Activated CD4-positive, alpha-beta T cell treated with anti-CD3 and anti-CD28 coated beads, Interleukin-2, amount 50 U/mL, for 24 hours (primary cell): ENCODE measurements around the gene ACTR2.
"Not testable (repeated sequence)": the region's sequence is repeated elsewhere in the genome, so short reads cannot be mapped to it uniquely, and the experiment has no call there.

Experiments used
- DNase-seq, 2 donors: peaks; one replicate each; pipeline ENCODE4 v3.0.0-alpha.2; 2020; ENCODE audit warnings: low read depth in 1 of 2, low spot score in 1 of 2

The ACTR2 gene

GRCh38 chr2:65228263-65228750, 676 bp downstream of the ACTR2 start:
- DNase-seq, result peak in 1 of 2 donors; percentile 17

GRCh38 chr2:65231121-65231520, 3.5 kb downstream of the ACTR2 start:
- DNase-seq, result no peak

GRCh38 chr2:65231892-65232477, 4.4 kb downstream of the ACTR2 start:
- no peak for DNase-seq

GRCh38 chr2:65232636-65233035, 5.0 kb downstream of the ACTR2 start:
- DNase-seq, result no peak

GRCh38 chr2:65240657-65241056, 13.0 kb downstream of the ACTR2 start:
- no peak for DNase-seq

- not testable (repeated sequence) for DNase-seq
Measured at GRCh38 chr2:65244452-65244851, 16.8 kb downstream of the ACTR2 start.

- no peak for DNase-seq
Measured at GRCh38 chr2:65252640-65253039, 25.0 kb downstream of the ACTR2 start.

GRCh38 chr2:65255356-65255755, 27.7 kb downstream of the ACTR2 start:
- DNase-seq, result no peak

- no peak for DNase-seq
Measured at GRCh38 chr2:65256054-65256453, 28.4 kb downstream of the ACTR2 start.

- DNase-seq, result not testable (repeated sequence)
Measured at GRCh38 chr2:65257866-65258265, 30.2 kb downstream of the ACTR2 start.

GRCh38 chr2:65261676-65262075, 34.0 kb downstream of the ACTR2 start:
- no peak for DNase-seq

- no peak for DNase-seq
Measured at GRCh38 chr2:65263262-65263661, 35.6 kb downstream of the ACTR2 start.

GRCh38 chr2:65263986-65264385, 36.4 kb downstream of the ACTR2 start:
- no peak for DNase-seq

- DNase-seq, result peak in 1 of 2 donors; percentile 29
Measured at GRCh38 chr2:65264821-65265670, 37.4 kb downstream of the ACTR2 start.

- no peak for DNase-seq
Measured at GRCh38 chr2:65265671-65266045, 38.0 kb downstream of the ACTR2 start.

GRCh38 chr2:65267008-65267407, 39.4 kb downstream of the ACTR2 start:
- DNase-seq, result no peak

- DNase-seq, result no peak
Measured at GRCh38 chr2:65268957-65269356, 41.3 kb downstream of the ACTR2 start.

- DNase-seq, result no peak
Measured at GRCh38 chr2:65273344-65273743, 45.7 kb downstream of the ACTR2 start.

- no peak for DNase-seq
Measured at GRCh38 chr2:65275141-65275915, 47.7 kb downstream of the ACTR2 start.

- DNase-seq, result no peak
Measured at GRCh38 chr2:65276609-65277008, 49.0 kb downstream of the ACTR2 start.

GRCh38 chr2:65277118-65277517, 49.5 kb downstream of the ACTR2 start:
- DNase-seq, result no peak
